Measurements from ENCODE around the gene CD82.

GRCh38 chr11:44575288-44575672 is 9.8 kb downstream of the CD82 start:
- TF ChIP-seq CTCF (IDR thresholded peaks at IDR 0.05) (no peak), POLR2AphosphoS5 (IDR thresholded peaks at IDR 0.05) (no peak)
